H1 (cell line): ENCODE results near the gene EPHA6. TPM values are rescaled to one million over a fixed set of nuclear protein-coding genes. Genes with fewer than 3 reads are reported as not detected.

ENCODE experiments used
- CTCF ChIA-PET: fragments of 300-600 bp; sonication (Branson Sonifier 250); formaldehyde crosslinking; loops from one replicate; lab custom pipeline; 2021; ENCODE audit not compliant: partially characterized antibody; lab: Charles Lee
- POLR2A ChIA-PET: fragments of 300-600 bp; sonication (Branson Sonifier 250); formaldehyde crosslinking; loops from one replicate; lab custom pipeline; 2021; ENCODE audit warnings: inconsistent platforms; ENCODE audit not compliant: partially characterized antibody; lab: Charles Lee
- DNase-seq, 2 experiments: peaks; one replicate each; pipeline versions ENCODE4 v3.0.0 to v3.0.0-alpha.2; 2010 to 2022; ENCODE audit warnings: low spot score in 2 of 2, low read depth in 1 of 2, mixed read lengths in 1 of 2
- FAIRE-seq: peaks from 2 replicates; lab custom pipeline; 2011; peaks lifted over from hg19 to GRCh38; lab: Jason Lieb, UNC
- H2AFZ ChIP-seq: 2 replicates; pipeline ENCODE4 v1.8.1; 2012; ENCODE audit warnings: low read length, inconsistent platforms
- H2AK5ac ChIP-seq: 2 replicates; pipeline ENCODE4 v1.6.1; 2013; ENCODE audit warnings: low read depth, low read length
- H2BK120ac ChIP-seq: replicated peaks from 2 replicates; pipeline ENCODE3; 2013; ENCODE audit warnings: low read depth, low read length, inconsistent platforms
- H2BK12ac ChIP-seq: 2 replicates; pipeline ENCODE4 v1.6.1; 2013; ENCODE audit warnings: low read depth, low read length
- H2BK15ac ChIP-seq: 2 replicates; pipeline ENCODE4 v1.6.1; 2013; ENCODE audit warnings: low read length
- H2BK20ac ChIP-seq: 2 replicates; pipeline ENCODE4 v1.6.1; 2013; ENCODE audit warnings: low read length
- H2BK5ac ChIP-seq: 2 replicates; pipeline ENCODE4 v1.6.1; 2013; ENCODE audit warnings: low read depth, low read length
- H3K14ac ChIP-seq: 2 replicates; pipeline ENCODE4 v1.6.1; 2013; ENCODE audit warnings: inconsistent platforms; ENCODE audit not compliant: insufficient read length
- H3K18ac ChIP-seq: 2 replicates; pipeline ENCODE4 v1.6.1; 2013; ENCODE audit warnings: low read length; ENCODE audit errors: extremely low read depth
- H3K23ac ChIP-seq: 2 replicates; pipeline ENCODE4 v1.6.1; 2013; ENCODE audit warnings: inconsistent platforms; ENCODE audit not compliant: insufficient read length
- H3K23me2 ChIP-seq: 2 replicates; pipeline ENCODE4 v1.6.1; 2013; ENCODE audit warnings: low read depth, low read length
- H3K27ac ChIP-seq: 2 replicates; pipeline ENCODE4 v1.6.1; 2011; ENCODE audit warnings: low read depth, low read length, inconsistent platforms
- H3K27me3 ChIP-seq, 4 experiments: replicated peaks in 1 of 4; 1 replicate in 1 of 4; 2 replicates in 3 of 4; pipeline versions ENCODE4 v1.6.1 to v1.8.1; 2011 to 2013; ENCODE audit warnings: low read length in 3 of 4, mild to moderate bottlenecking in 3 of 4, inconsistent platforms in 2 of 4, mixed read lengths in 2 of 4, moderate library complexity in 1 of 4; ENCODE audit not compliant: control insufficient read depth in 3 of 4, insufficient read depth in 3 of 4; ENCODE audit errors: extremely low read depth in 1 of 4
- H3K36me3 ChIP-seq, 4 experiments: 2 replicates each; pipeline versions ENCODE4 v1.6.1 to v1.8.1; 2011 to 2013; ENCODE audit warnings: mild to moderate bottlenecking in 4 of 4, low read length in 3 of 4, moderate library complexity in 2 of 4, control low read depth in 1 of 4, inconsistent platforms in 1 of 4; ENCODE audit not compliant: insufficient read depth in 4 of 4, control insufficient read depth in 2 of 4
- H3K4ac ChIP-seq: replicated peaks from 2 replicates; pipeline ENCODE3; 2013; ENCODE audit warnings: low read length, low read depth, mixed read lengths, inconsistent platforms; ENCODE audit not compliant: insufficient read length
- H3K4me1 ChIP-seq, 4 experiments: replicated peaks in 1 of 4; 1 replicate in 1 of 4; 2 replicates in 3 of 4; pipeline versions ENCODE4 v1.6.1 to v1.8.1; 2011 to 2013; ENCODE audit warnings: low read length in 3 of 4, inconsistent platforms in 2 of 4, mixed read lengths in 1 of 4; ENCODE audit not compliant: insufficient read depth in 4 of 4, control insufficient read depth in 3 of 4
- H3K4me2 ChIP-seq, 2 experiments: 2 replicates each; pipeline versions ENCODE4 v1.6.1 to v1.8.1; 2011 to 2013; ENCODE audit warnings: low read depth in 2 of 2, low read length in 2 of 2, control low read depth in 1 of 2, inconsistent platforms in 1 of 2, mild to moderate bottlenecking in 1 of 2; ENCODE audit not compliant: insufficient read depth in 1 of 2
- H3K4me3 ChIP-seq, 4 experiments: fragments of 200-600, 300-600 bp in 1 of 4; sonication (generic), shearing (Covaris generic), sonication (Bioruptor Twin) in 1 of 4; 2 replicates each; pipeline versions ENCODE4 v1.5.1 to v1.8.1; 2011 to 2016; ENCODE audit warnings: low read length in 4 of 4, low read depth in 3 of 4, control low read depth in 2 of 4, inconsistent platforms in 2 of 4, mild to moderate bottlenecking in 2 of 4, mixed read lengths in 1 of 4, moderate library complexity in 1 of 4; ENCODE audit not compliant: insufficient read depth in 2 of 4; ENCODE audit errors: extremely low read depth in 1 of 4
- H3K56ac ChIP-seq: replicated peaks from 2 replicates; pipeline ENCODE3; 2013; ENCODE audit warnings: low read depth, mild to moderate bottlenecking, mixed read lengths, low read length, inconsistent platforms; ENCODE audit not compliant: insufficient read length
- H3K79me1 ChIP-seq: 2 replicates; pipeline ENCODE4 v1.6.1; 2013; ENCODE audit warnings: low read depth, low read length, control low read depth
- H3K79me2 ChIP-seq, 2 experiments: 2 replicates each; pipeline versions ENCODE4 v1.6.1 to v1.8.1; 2012 to 2013; ENCODE audit warnings: low read length in 2 of 2, mild to moderate bottlenecking in 2 of 2, inconsistent platforms in 1 of 2; ENCODE audit not compliant: insufficient read depth in 2 of 2, control insufficient read depth in 1 of 2
- H3K9ac ChIP-seq, 4 experiments: replicated peaks in 1 of 4; 1 replicate in 1 of 4; 2 replicates in 3 of 4; pipeline versions ENCODE4 v1.6.1 to v1.8.1; 2011 to 2013; ENCODE audit warnings: low read depth in 3 of 4, low read length in 3 of 4, control low read depth in 2 of 4, mild to moderate bottlenecking in 2 of 4, moderate library complexity in 2 of 4, inconsistent platforms in 1 of 4; ENCODE audit errors: extremely low read depth in 1 of 4
- H3K9me3 ChIP-seq, 2 experiments: 2 replicates each; pipeline versions ENCODE4 v1.6.1 to v1.8.1; 2012 to 2013; ENCODE audit warnings: mild to moderate bottlenecking in 2 of 2, moderate library complexity in 2 of 2, control low read depth in 1 of 2, inconsistent platforms in 1 of 2, low read depth in 1 of 2, low read length in 1 of 2, mixed read lengths in 1 of 2; ENCODE audit not compliant: insufficient read depth in 2 of 2
- H4K20me1 ChIP-seq, 2 experiments: replicated peaks in 1 of 2; 2 replicates each; pipeline versions ENCODE3 to v1.8.1; 2011 to 2013; ENCODE audit warnings: inconsistent platforms in 2 of 2, low read length in 2 of 2, mild to moderate bottlenecking in 1 of 2; ENCODE audit not compliant: insufficient read depth in 2 of 2, control insufficient read depth in 1 of 2
- H4K5ac ChIP-seq: 2 replicates; pipeline ENCODE4 v1.6.1; 2013; ENCODE audit warnings: low read length, low read depth, mixed read lengths, inconsistent platforms; ENCODE audit not compliant: insufficient read length
- H4K8ac ChIP-seq: 2 replicates; pipeline ENCODE4 v1.8.0; 2013; ENCODE audit warnings: mild to moderate bottlenecking, moderate library complexity, low read length, inconsistent platforms; ENCODE audit not compliant: insufficient read depth; ENCODE audit errors: extremely low read depth
- H4K91ac ChIP-seq: replicated peaks from 2 replicates; pipeline ENCODE3; 2013; ENCODE audit warnings: low read length, mixed read lengths, inconsistent platforms; ENCODE audit not compliant: insufficient read length
- CBX8 ChIP-seq: fragments of 300-800, 300-1000 bp; sonication (generic); IDR thresholded peaks from 2 replicates; pipeline ENCODE4 v1.7.1; 2016; ENCODE audit warnings: low read depth, low read length, borderline replicate concordance
- PHF8 ChIP-seq: fragments of 200-600 bp; sonication (generic); conservative IDR thresholded peaks from 2 replicates; pipeline ENCODE4 v1.7.1; 2012; ENCODE audit warnings: low read depth, mild to moderate bottlenecking, inconsistent platforms, low read length, moderate library complexity
- TCF12 ChIP-seq: IDR thresholded peaks from 2 replicates; pipeline ENCODE4 v1.6.1; 2011; ENCODE audit warnings: low read depth, mild to moderate bottlenecking, low read length
- WGBS, 2 experiments: shearing (Covaris generic) in 1 of 2; methylation state at CpG; one replicate each; pipeline versions ENCODE4 v1.1.6 to v1.1.7; 2013 to 2015; ENCODE audit warnings: low lambda C conversion rate in 2 of 2, mixed read lengths in 2 of 2, inconsistent platforms in 1 of 2, low coverage in 1 of 2, missing lambda C conversion rate in 1 of 2; ENCODE audit not compliant: insufficient replicate concordance in 2 of 2, insufficient coverage in 1 of 2, insufficient read length in 1 of 2; ENCODE audit errors: extremely low coverage in 1 of 2, missing lambda C conversion rate in 1 of 2; 5-methylcytosine and 5-hydroxymethylcytosine counted together
- polyA plus RNA-seq, 7 experiments: library from polyadenylated mRNA; depleted of rRNA in 3 of 7; stranded (reverse) in 5 of 7; unstranded in 2 of 7; fragments of >200 nt in 5 of 7; fragments of 200-250 nt in 2 of 7; gene quantifications; 1 replicate in 5 of 7; 2 replicates in 1 of 7; 4 replicates in 1 of 7; pipeline versions ENCODE4 v1.2.1 to v1.2.3, GENCODE V29; 2011 to 2013; ENCODE audit warnings: missing spikeins in 2 of 7, mixed read lengths in 2 of 7
- total RNA-seq: library from RNA; stranded (reverse); fragmentation: NEBNext Ultra II Directional; extraction: Animal tissue kit (Norgen Biotek cat#: 25700); gene quantifications from 2 replicates; pipeline ENCODE4 v1.2.1, GENCODE V29; 2021

Gene EPHA6
- total and polyA plus RNA-seq, 2 of the 8 experiments (the other 6 are each of a cell fraction or from before 2014, with no cell fraction given), result 0.83 to 3.2 TPM

DNA sequence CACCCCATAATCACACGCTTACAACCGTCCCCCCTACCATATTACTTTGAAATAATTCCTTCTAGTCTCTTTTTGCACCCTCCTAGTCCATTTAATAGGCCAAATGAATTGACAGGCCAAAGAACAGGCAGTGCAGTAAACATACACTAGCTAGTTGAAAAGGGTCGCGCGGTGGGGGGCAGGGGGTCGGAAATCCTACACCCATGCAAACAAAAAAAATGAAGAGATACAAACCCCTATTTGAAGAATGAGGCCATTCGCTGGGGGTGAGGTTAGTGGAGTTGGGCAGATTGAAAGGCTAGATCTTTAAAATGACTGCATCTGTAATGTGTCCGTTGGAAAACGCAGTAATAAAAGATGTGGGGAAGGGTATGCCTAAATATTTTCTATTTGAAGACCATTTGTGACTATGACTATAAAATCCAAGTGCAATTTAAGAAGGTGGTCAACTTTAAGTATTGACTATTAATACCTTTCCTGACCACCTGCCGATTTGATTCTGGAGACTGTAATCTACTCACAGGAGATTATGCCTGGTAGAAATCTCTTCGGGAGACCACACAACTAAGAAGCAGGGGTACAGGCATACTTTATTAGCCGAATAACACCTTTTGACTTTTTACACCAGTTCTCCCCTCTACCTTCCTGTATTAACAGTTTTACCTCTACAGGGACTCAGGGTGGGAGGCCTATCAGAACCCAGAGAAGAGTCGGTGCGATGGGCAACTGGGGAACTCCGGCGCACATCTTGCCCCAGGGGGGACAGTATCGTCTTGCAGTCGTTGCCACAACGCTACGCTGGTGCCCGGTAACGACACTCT is 949.4 kb downstream of the EPHA6 start:
- Histone ChIP-seq H4K20me1 (no peaks in the 10 kb centered on the region), H3K4me3 (peak overlapping the region; percentile 85 to 98 (median 92)), H3K9ac (peak overlapping the region in 3 of 4 experiments; percentile 39 to 63 (median 60); a peak in 6 of 7 replicates), H3K27me3 (no peaks in the 10 kb centered on the region), H3K27ac (peak overlapping the region; percentile 67; the same call in 1 of the 2 replicates), H3K79me2 (peaks cover 0 to 21% of the 10 kb centered on the region in 2 experiments; a peak in 2 of 4 replicates), H2AFZ (peak overlapping the region; percentile 99), H3K79me1 (no peaks in the 10 kb centered on the region), H4K5ac (peak overlapping the region; percentile 46), H2BK5ac (0 out of 2 replicates have a peak overlapping the region, but pooled peaks have one; percentile 36), H3K36me3 (no peaks in the 10 kb centered on the region; a peak in 1 of 8 replicates), H3K23me2 (peaks cover 4% of the 10 kb centered on the region; the same call in 1 of the 2 replicates), H3K4me1 (peaks cover 0 to 12% (median 1%) of the 10 kb centered on the region in 4 experiments; a peak in 5 of 7 replicates), H2BK20ac (no peak overlapping the region), H2BK12ac (no peak overlapping the region), H2BK120ac (no peak overlapping the region), H3K4ac (no peak overlapping the region), H2BK15ac (no peak overlapping the region), H3K4me2 (peak overlapping the region; percentile 77 to 82), H3K23ac (no peak overlapping the region), H3K14ac (no peak overlapping the region), H3K9me3 (no peaks in the 10 kb centered on the region), H3K18ac (peak overlapping the region; percentile 44; the same call in 1 of the 2 replicates), H2AK5ac (no peak overlapping the region), H3K56ac (no peak overlapping the region), H4K91ac (no peak overlapping the region), H4K8ac (no peak overlapping the region; the same call in 1 of the 2 replicates)
- 2% methylated on average over 22 of the region's 22 CpGs; no CpG with 5 or more reads in 1 of the 2 experiments for WGBS, 2 experiments
- POLR2A ChIA-PET, result interaction anchor here (0.8 to 1.2 kb wide), 2 partner anchors 59 to 220 kb away, joined by 4 read pairs; no protein-coding TSS in a partner anchor
- no peak for TF ChIP-seq TCF12
- TF ChIP-seq CBX8, result no peak
- TF ChIP-seq PHF8, result peak; percentile 32; the same call in 1 of the 2 replicates
- no peak for DNase-seq
- CTCF ChIA-PET, result interaction anchor here (0.8 to 1.6 kb wide), 5 partner anchors 10 to 306 kb away, joined by 3 to 4 read pairs (median 3); partner anchors contain the start of gene CRYBG3
- FAIRE-seq, result peak; percentile 39
